GM12878 (cell line): Measurements from ENCODE around the gene TRAF3IP3.

ENCODE experiments used
- BCL3 ChIP-seq: IDR thresholded peaks from 2 replicates; pipeline ENCODE4 v1.6.1; 2011; ENCODE audit warnings: borderline replicate concordance, low read depth, mild to moderate bottlenecking, moderate library complexity, low read length; ENCODE audit not compliant: insufficient read depth, poor library complexity, severe bottlenecking
- BRCA1 ChIP-seq: IDR thresholded peaks from 2 replicates; pipeline ENCODE4 v1.6.1; 2011; ENCODE audit warnings: low read depth, low read length, improper control_type of control experiment
- CTCF ChIP-seq, 3 experiments: IDR thresholded peaks in 2 of 3; conservative IDR thresholded peaks in 1 of 3; 2 replicates each; pipeline ENCODE4 v1.5.1; 2011; ENCODE audit warnings: low read depth in 3 of 3, low read length in 3 of 3, mild to moderate bottlenecking in 3 of 3, control low read depth in 2 of 3, moderate library complexity in 2 of 3, inconsistent platforms in 1 of 3, mixed read lengths in 1 of 3; ENCODE audit not compliant: control insufficient read depth in 2 of 3, insufficient read depth in 1 of 3; ENCODE audit errors: extremely low read depth in 1 of 3
- FOS ChIP-seq: IDR thresholded peaks from 3 replicates; pipeline ENCODE4 v1.6.1; 2011; ENCODE audit warnings: borderline replicate concordance; ENCODE audit not compliant: insufficient read length; ENCODE audit errors: extremely low read depth
- GABPA ChIP-seq: IDR thresholded peaks from 2 replicates; pipeline ENCODE4 v1.6.1; 2014; ENCODE audit warnings: antibody characterized with exemption, low read depth, mild to moderate bottlenecking, inconsistent platforms
- REST ChIP-seq: IDR thresholded peaks from 2 replicates; pipeline ENCODE4 v1.6.1; 2012; ENCODE audit warnings: mild to moderate bottlenecking, low read depth, low read length
- RFX5 ChIP-seq: IDR thresholded peaks from 2 replicates; pipeline ENCODE4 v1.6.1; 2011; ENCODE audit warnings: low read depth, low read length, improper control_type of control experiment
- SIX5 ChIP-seq: IDR thresholded peaks from 2 replicates; pipeline ENCODE4 v1.6.1; 2011; ENCODE audit warnings: mild to moderate bottlenecking, low read depth, low read length, moderate library complexity; ENCODE audit not compliant: severe bottlenecking
- SUZ12 ChIP-seq: fragments of 200-600 bp; sonication (generic); IDR thresholded peaks from one replicate; pipeline ENCODE4 v1.6.1; 2018; ENCODE audit warnings: antibody characterized with exemption, mild to moderate bottlenecking; ENCODE audit not compliant: unreplicated experiment
- TAF1 ChIP-seq: IDR thresholded peaks from 2 replicates; pipeline ENCODE4 v1.6.1; 2011; ENCODE audit warnings: mild to moderate bottlenecking, low read depth, low read length, borderline replicate concordance
- USF2 ChIP-seq: IDR thresholded peaks from 2 replicates; pipeline ENCODE4 v1.6.1; 2011; ENCODE audit warnings: low read depth, low read length, improper control_type of control experiment, borderline replicate concordance

GRCh38 chr1:209820986-209821385 is 65.1 kb downstream of the TRAF3IP3 start:
- no peak for TF ChIP-seq RFX5
- no peak for TF ChIP-seq TAF1
- no peak for TF ChIP-seq CTCF (IDR thresholded peaks at IDR 0.05 in 2 of 3, conservative IDR thresholded peaks at IDR 0.05 in 1 of 3; ENCODE audit: control insufficient read depth in 2 of 3, extremely low read depth in 1 of 3, insufficient read depth in 1 of 3, low read depth in 3 of 3, low read length in 3 of 3)
- TF ChIP-seq GABPA, result no peak
- TF ChIP-seq BRCA1, result no peak
- no peak for TF ChIP-seq BCL3
- no peak for TF ChIP-seq SUZ12
- TF ChIP-seq REST, result no peak
- no peak for TF ChIP-seq USF2
- TF ChIP-seq SIX5, result no peak
- no peak for TF ChIP-seq FOS
